Stimulated activated CD4-positive, alpha-beta T cell treated with anti-CD3 and anti-CD28 coated beads, Interleukin-4, amount 100 ng/mL, for 48 hours (primary cell): Measurements from ENCODE around the gene PCMTD2.
"Not testable (repeated sequence)": the region's sequence is repeated elsewhere in the genome, so short reads cannot be mapped to it uniquely, and the experiment has no call there.

ENCODE experiments used
- DNase-seq, 2 donors: peaks; one replicate each; pipeline ENCODE4 v3.0.0-alpha.2; 2020; ENCODE audit warnings: low read depth in 2 of 2

PCMTD2 gene

GRCh38 chr20:64286447-64287263, 31.1 kb downstream of the PCMTD2 start:
- not testable (repeated sequence) for DNase-seq

GRCh38 chr20:64287264-64287590, 31.7 kb downstream of the PCMTD2 start:
- not testable (repeated sequence) for DNase-seq

GRCh38 chr20:64292167-64292566, 36.6 kb downstream of the PCMTD2 start:
- not testable (repeated sequence) for DNase-seq

GRCh38 chr20:64303086-64303485, 47.5 kb downstream of the PCMTD2 start:
- DNase-seq: not testable (repeated sequence)

GRCh38 chr20:64313761-64314160, 58.2 kb downstream of the PCMTD2 start:
- not testable (repeated sequence) for DNase-seq

- not testable (repeated sequence) for DNase-seq
Observed at GRCh38 chr20:64315381-64315780, 59.8 kb downstream of the PCMTD2 start.

- not testable (repeated sequence) for DNase-seq
Observed at GRCh38 chr20:64315884-64316283, 60.3 kb downstream of the PCMTD2 start.

- not testable (repeated sequence) for DNase-seq
Observed at GRCh38 chr20:64316415-64317083, 61.0 kb downstream of the PCMTD2 start.

- not testable (repeated sequence) for DNase-seq
Observed at GRCh38 chr20:64317331-64317730, 61.8 kb downstream of the PCMTD2 start.

GRCh38 chr20:64318056-64318455, 62.5 kb downstream of the PCMTD2 start:
- DNase-seq: not testable (repeated sequence)

- not testable (repeated sequence) for DNase-seq
Observed at GRCh38 chr20:64322031-64322789, 66.7 kb downstream of the PCMTD2 start.
